Right kidney (tissue), 1 donor: ENCODE measurements around the gene CNTRL.
A peak's percentile ranks its signal among the peaks of the same experiment; 100 is the strongest.

Experiments used
- DNase-seq: peaks from one replicate; pipeline ENCODE4 v3.0.0-alpha.2; 2016

CNTRL gene

GRCh38 chr9:121179930-121180681 is 105.4 kb downstream of the CNTRL start:
- DNase-seq, result no peak

GRCh38 chr9:121182101-121182836 is 107.5 kb downstream of the CNTRL start:
- no peak for DNase-seq

- DNase-seq, result no peak
These were observed 108.2 kb downstream of the CNTRL start for GRCh38 chr9:121182989-121183388.

- no peak for DNase-seq
These were observed 109.1 kb downstream of the CNTRL start for GRCh38 chr9:121183666-121184423.

- DNase-seq, result no peak
These were observed 109.7 kb downstream of the CNTRL start for GRCh38 chr9:121184463-121184862.

- DNase-seq, result no peak
These were observed 110.5 kb downstream of the CNTRL start for GRCh38 chr9:121185178-121185745.

- DNase-seq, result no peak
These were observed 111.1 kb downstream of the CNTRL start for GRCh38 chr9:121185774-121186403.

- no peak for DNase-seq
These were observed 113.0 kb downstream of the CNTRL start for GRCh38 chr9:121187636-121188305.

- no peak for DNase-seq
These were observed 114.3 kb downstream of the CNTRL start for GRCh38 chr9:121189006-121189405.

- DNase-seq, result no peak
These were observed 114.9 kb downstream of the CNTRL start for GRCh38 chr9:121189660-121190059.

GRCh38 chr9:121191235-121191634 is 116.5 kb downstream of the CNTRL start:
- no peak for DNase-seq

GRCh38 chr9:121192518-121192917 is 117.8 kb downstream of the CNTRL start:
- DNase-seq, result no peak

GRCh38 chr9:121192959-121193640 is 118.3 kb downstream of the CNTRL start:
- DNase-seq, result no peak

- DNase-seq, result no peak
These were observed 120.0 kb downstream of the CNTRL start for GRCh38 chr9:121194730-121195129.

GRCh38 chr9:121196389-121196788 is 121.6 kb downstream of the CNTRL start:
- DNase-seq, result no peak

GRCh38 chr9:121197132-121197531 is 122.4 kb downstream of the CNTRL start:
- DNase-seq, result no peak

GRCh38 chr9:121198512-121199042 is 123.8 kb downstream of the CNTRL start:
- DNase-seq, result no peak

- DNase-seq, result no peak
These were observed 125.2 kb downstream of the CNTRL start for GRCh38 chr9:121199921-121200320.

GRCh38 chr9:121200356-121200755 is 125.6 kb downstream of the CNTRL start:
- DNase-seq, result no peak

GRCh38 chr9:121201045-121201737 is 126.4 kb downstream of the CNTRL start:
- peak; percentile 77 for DNase-seq
